Activated CD8-positive, alpha-beta memory T cell treated with anti-CD3 and anti-CD28 coated beads, Interleukin-2, amount 50 U/mL, for 1 hour (primary cell): ENCODE data around the gene RNF213.
A peak's percentile ranks its signal among the peaks of the same experiment; 100 is the strongest.
"Not testable (repeated sequence)": the region's sequence is repeated elsewhere in the genome, so short reads cannot be mapped to it uniquely, and the experiment has no call there.

ENCODE experiments used
- DNase-seq: peaks from one replicate; pipeline ENCODE4 v3.0.0-alpha.2; 2020; ENCODE audit errors: extremely low read depth

RNF213 gene

DNA sequence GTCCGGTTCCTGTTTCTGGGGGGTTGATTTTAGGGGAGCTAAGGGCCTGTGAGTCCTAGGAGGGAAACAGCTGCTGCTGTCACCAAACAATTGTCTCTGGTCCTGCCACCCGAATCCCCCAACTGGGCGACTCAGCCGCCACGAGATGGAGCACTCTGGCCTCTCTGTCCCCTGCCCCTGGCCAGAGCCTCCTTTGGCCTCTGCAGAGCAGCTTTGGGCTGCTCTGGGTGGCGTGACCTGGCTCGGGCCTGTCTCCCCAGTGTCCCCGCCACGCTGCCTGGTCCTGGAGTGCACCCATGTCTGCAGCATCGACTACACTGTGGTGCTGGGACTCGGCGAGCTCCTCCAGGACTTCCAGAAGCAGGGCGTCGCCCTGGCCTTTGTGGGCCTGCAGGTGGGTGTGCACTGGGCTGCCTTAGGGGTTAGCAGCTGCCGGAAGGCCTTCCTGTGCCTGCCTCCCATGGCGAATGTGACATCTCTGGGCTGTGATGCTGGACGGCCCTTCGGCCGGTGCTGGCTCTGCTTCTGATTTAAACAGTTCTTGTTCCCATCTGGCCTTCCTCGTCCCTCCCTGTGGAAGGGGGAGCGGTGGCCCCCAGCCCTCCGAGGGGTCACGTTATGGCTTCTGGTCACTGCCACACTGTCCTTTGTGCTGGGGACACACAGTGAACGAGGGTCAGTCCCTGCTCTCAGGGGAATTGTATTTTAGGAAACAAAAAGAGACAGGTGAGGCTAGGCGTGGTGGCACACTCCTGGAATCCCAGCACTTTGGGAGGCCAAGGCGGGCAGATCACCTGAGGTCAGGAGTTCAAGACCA, 11.6 kb upstream of the RNF213 start:
- no peak for DNase-seq

- DNase-seq = no peak
Measured at GRCh38 chr17:80251966-80252365, 8.7 kb upstream of the RNF213 start.

DNA sequence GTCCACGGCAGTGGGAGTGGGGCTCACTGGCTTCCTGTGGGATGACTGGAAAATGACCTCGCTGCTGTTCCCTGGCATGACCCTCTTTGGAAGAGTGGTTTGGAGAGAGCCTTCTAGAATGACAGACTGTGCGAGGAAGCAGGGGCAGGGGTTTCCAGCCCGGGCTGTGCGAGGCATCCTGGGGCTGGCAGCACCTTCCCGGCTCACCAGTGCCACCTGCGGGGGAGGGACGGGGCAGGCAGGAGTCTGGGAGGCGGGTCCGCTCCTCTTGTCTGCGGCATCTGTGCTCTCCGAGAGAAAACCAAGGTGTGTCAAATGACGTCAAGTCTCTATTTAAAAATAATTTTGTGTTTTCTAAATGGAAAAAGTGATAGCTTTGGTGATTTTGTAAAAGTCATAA, 7.8 kb upstream of the RNF213 start:
- peak; percentile 82 for DNase-seq

- DNase-seq = no peak
Measured at GRCh38 chr17:80253631-80254395, 6.8 kb upstream of the RNF213 start.

- no peak for DNase-seq
Measured at GRCh38 chr17:80254396-80255251, 6.0 kb upstream of the RNF213 start.

DNA sequence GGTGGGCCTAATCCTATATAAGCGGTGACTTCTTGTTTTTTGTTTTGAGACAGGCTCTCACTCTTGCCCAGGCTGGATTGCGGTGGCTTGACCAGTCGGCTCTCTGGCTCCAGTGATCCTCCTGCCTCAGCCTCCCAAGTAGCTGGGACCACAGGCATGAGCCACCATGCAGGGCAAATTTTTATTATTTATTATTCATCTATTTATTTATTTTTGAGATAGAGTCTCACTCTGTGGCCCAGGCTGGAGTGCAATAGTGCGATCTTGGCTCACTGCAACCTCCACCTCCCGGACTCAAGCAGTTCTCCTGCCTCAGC, 4.7 kb upstream of the RNF213 start:
- DNase-seq = no peak

DNA sequence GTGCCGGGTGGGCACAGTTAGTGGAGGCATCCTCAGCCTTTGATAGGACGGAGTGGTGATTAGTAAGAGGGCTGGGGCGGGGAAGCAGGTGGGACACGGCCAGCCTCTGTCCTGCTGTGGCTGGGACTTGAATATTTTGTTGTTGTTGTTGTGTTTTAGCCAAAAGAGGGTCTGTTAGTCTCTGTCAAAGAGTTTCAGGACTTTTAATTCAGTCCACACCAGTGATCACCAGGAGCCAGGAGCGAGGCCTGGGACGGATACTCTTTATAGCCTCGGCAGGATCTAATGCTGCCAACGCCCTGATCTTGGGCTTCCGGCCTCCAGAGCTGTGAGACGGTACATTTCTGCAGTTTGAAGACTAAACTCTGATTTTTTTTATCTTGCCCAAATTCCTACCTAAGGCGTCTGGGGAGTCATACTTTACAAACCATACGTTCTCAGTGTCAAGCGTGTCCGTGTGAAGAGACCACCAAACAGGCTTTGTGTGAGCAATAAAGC, 2.9 kb upstream of the RNF213 start:
- DNase-seq = no peak

- not testable (repeated sequence) for DNase-seq
Measured at GRCh38 chr17:80258296-80258695, 2.4 kb upstream of the RNF213 start.

DNA sequence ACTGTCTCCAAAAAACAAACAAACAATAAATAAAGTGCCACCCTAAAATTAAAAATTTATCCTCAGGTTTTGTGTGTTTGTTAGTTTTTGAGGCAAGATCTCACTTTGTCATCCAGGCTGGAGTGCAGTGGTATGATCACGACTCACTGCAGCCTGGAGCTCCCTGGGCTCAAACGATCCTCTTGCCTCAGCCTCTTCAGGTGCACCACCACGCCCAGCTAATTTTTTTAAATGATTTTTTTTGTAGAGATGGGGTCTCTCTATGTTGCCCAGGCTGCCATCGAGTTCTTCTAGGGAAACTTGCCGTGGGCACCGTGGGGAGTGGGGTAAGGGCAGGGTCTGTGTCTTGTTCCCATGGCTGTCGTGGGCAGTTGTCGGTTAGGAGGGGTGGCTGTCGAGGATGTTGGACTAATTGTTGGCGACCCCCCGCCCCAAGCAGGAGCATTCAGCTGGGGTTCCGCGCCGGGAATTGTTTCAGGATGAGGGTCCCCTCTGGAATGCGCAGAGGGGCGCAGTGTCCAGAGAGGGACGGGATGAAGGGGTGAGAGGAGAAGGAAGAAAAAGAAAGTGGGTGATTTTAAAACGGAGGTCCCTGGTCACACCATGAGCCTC, 1.1 kb upstream of the RNF213 start:
- no peak for DNase-seq

DNA sequence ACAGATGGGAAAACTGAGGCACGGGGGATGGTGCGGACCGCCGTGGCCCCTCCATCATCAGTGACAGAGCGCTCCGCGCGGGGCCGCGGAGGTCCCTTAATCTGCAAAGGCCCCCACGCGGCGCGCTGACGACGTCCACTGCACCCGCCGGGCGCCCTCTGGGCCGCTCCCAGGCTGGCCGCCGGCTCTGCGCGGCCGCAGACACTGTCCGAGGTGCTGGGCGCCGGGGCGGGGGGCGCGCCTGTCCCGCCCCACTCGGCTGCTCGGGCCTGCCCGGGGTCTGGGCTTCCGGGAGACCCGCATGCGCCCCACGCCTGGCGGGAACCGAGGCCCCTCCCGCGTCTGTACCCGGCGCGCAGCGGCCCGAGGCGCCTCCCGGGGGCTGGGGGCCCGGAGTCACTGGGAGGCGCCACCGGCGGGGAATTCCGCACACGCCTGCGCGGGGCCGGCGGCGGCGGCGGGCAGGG, 550 bp upstream of the RNF213 start:
- peak; percentile 47 for DNase-seq

- DNase-seq = no peak
Measured at GRCh38 chr17:80261159-80261894, 675 bp downstream of the RNF213 start.

DNA sequence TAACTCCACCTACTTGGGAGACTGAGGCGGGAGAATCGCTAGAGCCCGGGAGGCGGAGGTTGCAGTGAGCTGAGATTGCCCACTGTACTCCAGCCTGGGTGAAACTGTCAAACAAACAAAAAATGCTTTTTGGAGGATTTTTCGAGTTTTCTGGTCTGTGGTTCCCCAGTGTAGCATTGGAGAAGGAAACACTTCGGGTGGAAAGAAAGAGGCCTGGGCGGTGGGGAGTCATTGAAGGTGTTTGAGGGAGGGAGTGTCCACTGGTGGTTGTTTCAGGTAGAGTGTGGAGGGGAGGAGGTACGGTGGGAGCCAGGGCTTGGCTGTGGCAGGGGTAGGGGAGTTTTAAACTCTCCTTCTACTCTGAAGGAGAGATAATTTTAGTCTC, 1.2 kb downstream of the RNF213 start:
- no peak for DNase-seq

- DNase-seq = no peak
Measured at GRCh38 chr17:80262291-80262690, 1.6 kb downstream of the RNF213 start.

GRCh38 chr17:80262775-80263244, 2.2 kb downstream of the RNF213 start:
- DNase-seq = no peak

GRCh38 chr17:80263253-80264204, 2.9 kb downstream of the RNF213 start:
- DNase-seq = peak; percentile 53

- DNase-seq = no peak
Measured at GRCh38 chr17:80264205-80265075, 3.8 kb downstream of the RNF213 start.

GRCh38 chr17:80265205-80266068, 4.8 kb downstream of the RNF213 start:
- DNase-seq = no peak

DNA sequence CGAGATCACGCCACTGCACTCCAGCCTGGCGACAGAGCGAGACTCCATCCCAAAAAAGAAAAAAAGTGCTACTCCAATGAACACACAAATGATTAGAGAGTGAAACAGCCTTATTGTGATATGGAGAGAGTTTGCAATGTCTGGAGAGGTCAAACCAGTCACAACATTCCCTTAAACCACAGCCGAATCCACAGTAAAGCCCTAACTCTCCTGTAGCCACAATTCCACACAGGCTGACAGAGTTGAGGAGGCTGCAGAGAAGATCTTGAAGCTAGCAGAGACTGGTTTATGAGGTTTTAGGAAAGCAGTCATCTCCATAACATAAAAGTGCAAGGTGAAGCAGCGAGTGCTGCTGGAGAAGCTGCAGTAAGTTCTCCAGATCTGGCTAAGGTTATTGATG, 6.7 kb downstream of the RNF213 start:
- DNase-seq = no peak
